Measurements from ENCODE around the gene NXPH1.
"Not testable (repeated sequence)": the region's sequence is repeated elsewhere in the genome, so short reads cannot be mapped to it uniquely, and the experiment has no call there.

Gene NXPH1

GRCh38 chr7:8612584-8612983 is 179.2 kb downstream of the NXPH1 start:
- DNase-seq: no peak

- no peak for DNase-seq
These were observed 179.8 kb downstream of the NXPH1 start for GRCh38 chr7:8613191-8613590.

- DNase-seq: no peak
These were observed 181.6 kb downstream of the NXPH1 start for GRCh38 chr7:8615019-8615418.

DNA sequence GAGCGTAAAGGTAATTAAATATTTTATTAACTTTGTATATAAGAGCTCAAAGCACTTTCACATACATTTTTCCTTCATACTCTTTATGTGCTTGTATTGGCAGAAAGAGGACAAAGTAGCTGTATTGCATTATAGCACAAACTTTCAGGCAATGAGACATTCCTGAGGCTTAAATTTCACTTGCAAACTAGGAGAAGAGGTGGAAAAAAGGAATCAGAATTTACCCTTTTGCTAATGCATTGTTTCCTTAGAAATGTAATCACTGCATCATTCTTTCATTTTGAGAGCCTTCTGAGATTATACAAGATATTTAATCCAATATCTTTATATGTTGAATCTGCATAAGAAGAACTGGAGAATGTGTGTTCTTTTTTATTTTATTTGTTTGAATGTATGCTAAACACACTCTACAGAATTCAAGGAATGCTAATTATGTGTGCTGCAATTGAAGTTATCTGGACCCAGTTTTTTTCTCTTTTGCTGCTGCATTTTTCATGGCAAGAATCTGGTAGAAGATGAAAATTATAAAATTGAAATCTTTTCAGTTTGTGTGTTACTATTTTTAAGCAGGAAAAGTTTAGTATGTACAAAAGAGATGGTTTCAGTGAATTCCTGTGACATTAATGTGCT is 185.1 kb downstream of the NXPH1 start:
- no peak for DNase-seq

DNA sequence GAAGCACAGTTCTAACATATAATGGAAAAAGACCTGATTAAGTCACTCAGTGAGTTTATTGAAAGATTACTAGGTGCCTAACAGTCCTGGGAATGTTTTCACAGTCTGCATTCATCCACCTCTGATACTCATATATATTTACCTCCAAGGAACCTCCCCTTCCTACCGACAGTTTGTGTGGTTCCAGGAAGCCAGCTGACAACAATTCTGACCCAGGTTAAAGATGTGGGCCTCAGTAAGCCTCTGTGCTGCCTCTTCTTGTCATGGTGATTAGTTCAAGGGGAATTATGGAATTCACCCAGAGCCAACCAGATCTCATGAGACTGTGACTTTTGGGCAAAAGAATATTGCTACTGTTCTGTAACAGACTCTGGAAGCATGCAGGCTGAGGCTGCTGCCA is 186.8 kb downstream of the NXPH1 start:
- no peak for DNase-seq

- DNase-seq: no peak
These were observed 192.2 kb downstream of the NXPH1 start for GRCh38 chr7:8625612-8626011.

GRCh38 chr7:8627325-8627724 is 193.9 kb downstream of the NXPH1 start:
- DNase-seq: no peak

- DNase-seq: no peak
These were observed 195.2 kb downstream of the NXPH1 start for GRCh38 chr7:8628656-8629055.

DNA sequence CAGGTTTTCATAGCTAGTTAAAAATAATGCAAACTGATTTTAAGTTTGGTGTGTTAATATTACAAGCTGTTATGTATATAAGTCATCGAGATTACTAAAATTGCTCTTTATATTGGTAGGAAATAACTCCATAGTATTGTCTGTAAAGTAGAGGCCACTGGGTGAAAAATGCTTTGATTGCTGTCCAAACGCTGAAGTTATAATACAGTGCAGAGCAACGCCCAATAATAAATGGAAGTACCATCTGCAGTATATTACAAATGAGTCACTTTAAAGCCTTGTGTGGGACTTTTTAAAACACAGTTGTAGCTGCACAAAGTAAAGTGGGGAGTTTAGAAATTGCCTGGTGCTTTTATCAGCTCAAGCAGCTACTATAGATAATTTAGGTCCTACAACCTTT is 196.1 kb downstream of the NXPH1 start:
- DNase-seq: no peak

DNA sequence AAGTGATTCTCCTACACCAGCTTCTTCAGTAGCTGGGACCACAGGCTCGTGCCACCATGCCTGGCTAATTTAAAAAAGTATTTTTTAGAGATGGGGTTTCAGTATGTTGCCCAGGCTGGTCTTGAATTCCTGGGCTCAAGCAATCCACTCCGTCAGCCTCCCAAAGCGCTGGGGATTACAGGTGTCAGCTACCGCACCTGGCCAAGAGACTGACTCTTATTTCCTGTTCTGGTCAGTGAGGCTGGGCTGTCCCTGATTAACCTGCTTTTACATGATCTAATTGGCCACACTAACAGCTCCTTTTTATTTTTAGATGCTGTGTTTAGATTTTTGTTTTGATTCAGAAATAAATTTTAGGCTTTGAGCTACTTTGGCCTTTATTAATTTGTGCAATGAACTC is 203.9 kb downstream of the NXPH1 start:
- no peak for DNase-seq

GRCh38 chr7:8638076-8638475 is 204.7 kb downstream of the NXPH1 start:
- DNase-seq: no peak

DNA sequence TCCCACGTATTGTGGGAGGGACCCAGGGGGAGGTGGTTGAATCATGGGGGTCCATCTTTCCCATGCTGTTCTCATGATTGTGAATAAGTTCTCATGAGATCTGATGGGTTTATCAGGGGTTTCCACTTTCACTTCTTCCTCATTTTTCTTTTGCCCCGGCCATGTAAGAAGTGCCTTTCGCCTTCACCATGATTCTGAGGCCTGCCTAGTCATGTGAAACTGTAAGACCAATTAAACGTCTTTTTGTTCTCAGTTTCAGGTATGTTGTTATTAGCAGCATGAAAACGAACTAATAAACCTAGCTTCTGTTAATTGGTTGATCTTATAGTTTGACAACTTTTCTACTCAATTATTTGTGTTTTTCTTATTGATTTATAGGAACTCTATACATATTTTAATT is 206.3 kb downstream of the NXPH1 start:
- DNase-seq: no peak

DNA sequence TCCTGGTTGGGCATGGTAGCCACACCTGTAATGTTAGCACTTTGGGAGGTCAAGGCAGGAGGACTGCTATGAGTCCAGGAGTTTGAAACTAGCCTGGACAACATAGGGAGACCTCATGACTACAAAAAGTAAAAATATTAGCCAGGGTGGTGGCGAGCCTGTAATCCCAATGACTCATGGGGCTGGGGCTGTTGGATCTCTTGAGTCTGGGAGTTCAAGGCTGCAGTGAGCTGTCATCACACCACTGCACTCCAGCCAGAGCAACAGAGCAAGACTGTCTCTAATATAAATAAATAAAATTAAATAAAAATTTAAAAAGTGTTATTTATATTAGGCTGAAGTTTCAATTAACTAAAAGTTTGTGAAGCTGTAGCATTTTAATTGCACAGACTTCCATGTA is 207.3 kb downstream of the NXPH1 start:
- no peak for DNase-seq

- no peak for DNase-seq
These were observed 235.5 kb downstream of the NXPH1 start for GRCh38 chr7:8668627-8669500.

- DNase-seq: no peak
These were observed 236.1 kb downstream of the NXPH1 start for GRCh38 chr7:8669501-8669851.

GRCh38 chr7:8684426-8684825 is 251.0 kb downstream of the NXPH1 start:
- no peak for DNase-seq

- no peak for DNase-seq
These were observed 266.6 kb downstream of the NXPH1 start for GRCh38 chr7:8699875-8700624.

- DNase-seq: no peak
These were observed 269.4 kb downstream of the NXPH1 start for GRCh38 chr7:8702807-8703206.

DNA sequence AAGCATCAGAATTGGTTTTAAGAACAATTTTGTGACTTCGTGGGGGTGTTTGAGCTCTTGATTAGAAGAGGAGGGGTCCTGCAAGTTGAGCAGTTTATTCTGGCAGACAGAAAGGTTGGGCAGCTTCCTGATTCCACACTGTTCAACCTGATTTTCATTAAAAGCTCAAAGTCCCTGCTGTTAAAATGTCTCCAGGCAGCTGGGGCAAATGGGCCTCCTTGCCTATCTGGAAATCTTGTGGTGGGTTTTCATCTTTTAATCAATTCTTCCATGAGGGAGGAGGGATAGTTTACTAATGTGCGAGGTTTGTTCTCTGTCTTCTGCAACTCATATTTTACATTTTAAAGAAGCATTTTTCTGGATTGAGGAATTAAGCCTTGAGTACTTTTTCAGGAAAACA is 276.7 kb downstream of the NXPH1 start:
- DNase-seq: no peak

DNA sequence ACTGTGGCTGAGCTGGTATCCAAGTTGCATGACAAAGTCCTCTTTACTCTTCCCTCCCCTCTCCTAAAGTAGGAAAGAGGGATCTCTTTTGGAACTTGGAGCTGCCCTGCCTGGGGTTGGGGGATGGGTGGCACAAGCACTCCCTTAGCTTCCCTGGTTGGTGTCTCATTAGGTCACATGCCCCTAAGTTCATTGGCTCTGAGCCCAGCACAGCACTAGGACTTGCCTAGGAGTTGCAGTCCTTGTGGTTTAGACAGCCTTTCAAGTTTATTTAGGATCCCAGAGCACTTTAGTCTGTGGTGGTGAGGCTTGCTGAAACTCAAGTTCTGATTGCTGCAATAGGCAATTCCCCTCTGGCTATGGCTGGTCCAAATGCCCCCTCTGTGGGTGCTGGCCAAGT is 281.4 kb downstream of the NXPH1 start:
- DNase-seq: no peak

- no peak for DNase-seq
These were observed 285.7 kb downstream of the NXPH1 start for GRCh38 chr7:8719102-8719501.

DNA sequence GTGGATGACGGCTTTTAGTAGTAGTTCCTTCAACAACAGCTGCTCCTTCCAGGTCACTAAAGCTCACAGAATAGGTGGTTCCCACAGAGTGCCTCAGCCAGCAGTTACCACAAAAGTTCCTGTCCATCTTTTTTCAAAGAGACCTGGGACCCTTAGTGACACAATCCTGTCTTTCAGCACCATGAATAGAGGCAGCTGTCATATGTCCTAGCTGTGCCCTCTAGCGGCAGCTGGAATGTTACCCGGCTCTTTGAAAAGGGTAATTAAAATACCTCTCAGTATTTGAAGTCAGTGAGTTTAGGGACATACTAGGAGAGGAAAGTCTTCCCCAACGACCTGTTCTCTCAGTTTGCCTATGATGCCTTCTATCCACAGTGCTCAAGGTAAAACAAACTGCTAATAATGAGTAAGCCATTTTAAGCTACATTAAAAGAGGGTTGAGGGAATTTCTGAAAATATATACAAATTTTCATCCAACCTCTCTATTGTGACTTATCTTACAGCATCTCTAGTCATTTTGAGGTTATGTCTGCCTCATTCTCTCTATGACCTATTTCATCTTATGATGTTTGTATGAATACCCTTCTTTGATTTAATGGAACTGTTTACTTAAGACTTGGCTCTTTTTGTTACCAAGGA is 290.8 kb downstream of the NXPH1 start:
- DNase-seq: no peak

DNA sequence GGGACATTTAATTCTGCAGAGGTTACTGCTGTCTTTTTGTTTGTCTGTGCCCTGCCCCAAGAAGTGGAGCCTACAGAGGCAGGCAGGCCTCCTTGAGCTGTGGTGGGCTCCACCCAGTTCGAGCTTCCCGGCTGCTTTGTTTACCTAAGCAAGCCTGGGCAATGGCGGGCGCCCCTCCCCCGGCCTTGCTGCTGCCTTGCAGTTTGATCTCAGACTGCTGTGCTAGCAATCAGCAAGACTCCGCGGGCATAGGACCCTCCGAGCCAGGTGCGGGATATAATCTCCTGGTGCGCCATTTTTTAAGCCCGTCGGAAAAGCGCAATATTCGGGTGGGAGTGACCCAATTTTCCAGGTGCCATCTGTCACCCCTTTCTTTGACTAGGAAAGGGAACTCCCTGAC is 298.3 kb downstream of the NXPH1 start:
- not testable (repeated sequence) for DNase-seq
